Measurements from ENCODE around the gene FOXA2. TPM values are rescaled to one million over a fixed set of nuclear protein-coding genes. Genes with fewer than 3 reads are reported as not detected.

Gene FOXA2
- polyA plus RNA-seq, 3 donors, result not detected

DNA sequence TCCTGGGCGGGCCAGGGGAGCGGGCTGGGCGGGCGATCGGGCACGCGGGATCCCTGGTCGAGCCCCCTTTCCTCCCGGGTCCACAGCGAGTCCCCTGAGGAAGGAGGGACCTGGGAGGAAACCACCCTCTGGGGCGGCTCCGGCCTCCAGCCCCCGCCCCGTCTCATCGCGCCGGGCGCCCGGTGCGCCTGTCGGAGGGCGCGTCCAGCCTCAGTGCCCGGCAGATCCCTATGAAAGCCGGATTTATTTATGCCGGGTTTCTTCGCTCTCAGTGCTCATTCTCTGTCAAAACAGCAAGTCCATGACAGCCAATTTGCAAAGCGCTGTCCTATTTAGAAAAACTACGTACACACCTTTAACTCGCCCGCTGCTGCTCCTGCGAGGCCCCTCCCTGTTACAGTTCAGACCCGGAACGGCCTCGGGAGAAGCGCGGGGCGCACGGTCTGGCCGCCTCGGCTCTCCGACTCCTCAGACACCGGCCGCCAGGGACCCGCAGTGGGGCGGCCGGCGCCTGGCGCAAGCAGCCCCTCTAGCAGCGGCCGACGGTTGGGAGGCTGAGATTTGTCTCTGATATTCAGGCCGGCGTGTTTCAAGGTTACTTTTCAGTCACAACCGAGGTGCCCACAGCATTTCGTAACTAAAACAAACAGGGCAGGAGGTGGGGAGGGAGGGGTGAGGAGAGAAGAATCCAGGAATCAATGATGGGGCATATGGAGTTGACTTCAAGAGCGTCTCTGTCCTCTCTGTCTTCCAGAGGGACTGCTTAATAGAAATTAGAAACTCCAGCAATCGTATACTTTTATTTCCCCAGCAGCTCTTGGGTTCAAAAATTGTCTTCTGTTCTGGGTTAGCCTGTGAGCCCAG, 782 bp upstream of the FOXA2 start:
- H3K36me3 ChIP-seq (replicated peaks in 1 of 2; ENCODE audit: control insufficient read depth in 1 of 2, insufficient read depth in 2 of 2, low read length in 2 of 2), result no peaks in the 10 kb centered on the region
- peaks cover 73 to 94% of the 10 kb centered on the region in 2 donors for H3K27me3 ChIP-seq (ENCODE audit: control insufficient read depth in 2 of 2, insufficient read depth in 2 of 2, low read length in 2 of 2)
- peak overlapping the region in 1 of 2 donors; percentile 85 for H3K4me3 Mint-ChIP-seq
- 5% methylated on average over 55 of the region's 58 CpGs for WGBS (ENCODE audit: insufficient coverage)
- H3K9me3 Mint-ChIP-seq, result peaks cover 0 to 19% (median 5%) of the 10 kb centered on the region in 7 donors
- intact Hi-C loops (cut with micrococcal nuclease), result loop anchor here in 1 of 2 donors (5.0 kb wide), 1 partner anchor 248 kb away; no protein-coding TSS in a partner anchor
- no peaks in the 10 kb centered on the region for H3K79me2 ChIP-seq (ENCODE audit: insufficient read depth, low read length)
- peaks cover 0 to 5% of the 10 kb centered on the region in 2 donors for H3K36me3 Mint-ChIP-seq
- H3K9me3 ChIP-seq (replicated peaks in 1 of 2; ENCODE audit: control insufficient read depth in 1 of 2, insufficient read depth in 1 of 2, low read length in 2 of 2), result peaks cover 5 to 29% of the 10 kb centered on the region in 2 donors
- no peak overlapping the region for H3K4me3 ChIP-seq (replicated peaks in 1 of 3; ENCODE audit: low read depth in 2 of 3, low read length in 3 of 3)
- peaks cover 4% of the 10 kb centered on the region for H3K4me1 Mint-ChIP-seq
- H3K4me1 ChIP-seq (ENCODE audit: control insufficient read depth in 1 of 2, insufficient read depth in 2 of 2, low read length in 2 of 2), result no peaks in the 10 kb centered on the region
- no peak for DNase-seq
- H3K27me3 Mint-ChIP-seq (ENCODE audit: low read depth in 3 of 3), result peaks cover 84 to 91% (median 88%) of the 10 kb centered on the region in 3 donors
- no peak overlapping the region for H3K27ac ChIP-seq (ENCODE audit: low read depth in 1 of 2, low read length in 2 of 2)
- no peak overlapping the region for H3K27ac Mint-ChIP-seq
- no peak overlapping the region for H2AFZ ChIP-seq (ENCODE audit: insufficient read depth, low read depth, low read length, poor library complexity, severe bottlenecking)
- H3K9ac ChIP-seq (ENCODE audit: insufficient read depth, low read length, poor library complexity, severe bottlenecking), result no peak overlapping the region
- H4K20me1 ChIP-seq (ENCODE audit: insufficient read depth, low read length), result no peaks in the 10 kb centered on the region
- no peak for TF ChIP-seq CTCF (IDR thresholded peaks at IDR 0.05)
- H3K4me2 ChIP-seq (replicated peaks; ENCODE audit: extremely low read depth, low read length, poor library complexity, severe bottlenecking), result no peak overlapping the region

- H2AFZ ChIP-seq (ENCODE audit: insufficient read depth, low read depth, low read length, poor library complexity, severe bottlenecking), result no peak overlapping the region
- peaks cover 84 to 93% (median 89%) of the 10 kb centered on the region in 3 donors for H3K27me3 Mint-ChIP-seq (ENCODE audit: low read depth in 3 of 3)
- no peaks in the 10 kb centered on the region for H3K36me3 ChIP-seq (replicated peaks in 1 of 2; ENCODE audit: control insufficient read depth in 1 of 2, insufficient read depth in 2 of 2, low read length in 2 of 2)
- TF ChIP-seq CTCF (IDR thresholded peaks at IDR 0.05), result no peak
- no peak overlapping the region for H3K27ac Mint-ChIP-seq
- H3K4me3 ChIP-seq (replicated peaks in 1 of 3; ENCODE audit: low read depth in 2 of 3, low read length in 3 of 3), result no peak overlapping the region
- no peak overlapping the region for H3K4me2 ChIP-seq (replicated peaks; ENCODE audit: extremely low read depth, low read length, poor library complexity, severe bottlenecking)
- no peak overlapping the region for H3K27ac ChIP-seq (ENCODE audit: low read depth in 1 of 2, low read length in 2 of 2)
- H3K79me2 ChIP-seq (ENCODE audit: insufficient read depth, low read length), result no peaks in the 10 kb centered on the region
- H3K9me3 Mint-ChIP-seq, result peaks cover 0 to 22% (median 5%) of the 10 kb centered on the region in 7 donors
- H4K20me1 ChIP-seq (ENCODE audit: insufficient read depth, low read length), result no peaks in the 10 kb centered on the region
- DNase-seq, result no peak
- H3K9me3 ChIP-seq (replicated peaks in 1 of 2; ENCODE audit: control insufficient read depth in 1 of 2, insufficient read depth in 1 of 2, low read length in 2 of 2), result peaks cover 5 to 39% of the 10 kb centered on the region in 2 donors
- H3K4me1 Mint-ChIP-seq, result peaks cover 4% of the 10 kb centered on the region
- H3K27me3 ChIP-seq (ENCODE audit: control insufficient read depth in 2 of 2, insufficient read depth in 2 of 2, low read length in 2 of 2), result peaks cover 71 to 94% of the 10 kb centered on the region in 2 donors
- no peak overlapping the region for H3K9ac ChIP-seq (ENCODE audit: insufficient read depth, low read length, poor library complexity, severe bottlenecking)
- no peaks in the 10 kb centered on the region for H3K4me1 ChIP-seq (ENCODE audit: control insufficient read depth in 1 of 2, insufficient read depth in 2 of 2, low read length in 2 of 2)
- intact Hi-C loops (cut with micrococcal nuclease), result no loop called here
- H3K4me3 Mint-ChIP-seq, result peak overlapping the region in 1 of 2 donors; percentile 81
- WGBS (ENCODE audit: insufficient coverage), result 2% methylated on average over 19 of the region's 41 CpGs
- peaks cover 0 to 5% of the 10 kb centered on the region in 2 donors for H3K36me3 Mint-ChIP-seq
These were observed 425 bp downstream of the FOXA2 start for GRCh38 chr20:22583773-22584521.

All from CD14-positive monocyte (primary cell).